ENCODE data around the gene ARHGEF25. TPM values are rescaled to one million over a fixed set of nuclear protein-coding genes. Genes with fewer than 3 reads are reported as not detected.
"Not testable (repeated sequence)": the region's sequence is repeated elsewhere in the genome, so short reads cannot be mapped to it uniquely, and the experiment has no call there.

The ARHGEF25 gene
- total and polyA plus RNA-seq, 2 donors: 2.0 to 8.5 TPM

DNA sequence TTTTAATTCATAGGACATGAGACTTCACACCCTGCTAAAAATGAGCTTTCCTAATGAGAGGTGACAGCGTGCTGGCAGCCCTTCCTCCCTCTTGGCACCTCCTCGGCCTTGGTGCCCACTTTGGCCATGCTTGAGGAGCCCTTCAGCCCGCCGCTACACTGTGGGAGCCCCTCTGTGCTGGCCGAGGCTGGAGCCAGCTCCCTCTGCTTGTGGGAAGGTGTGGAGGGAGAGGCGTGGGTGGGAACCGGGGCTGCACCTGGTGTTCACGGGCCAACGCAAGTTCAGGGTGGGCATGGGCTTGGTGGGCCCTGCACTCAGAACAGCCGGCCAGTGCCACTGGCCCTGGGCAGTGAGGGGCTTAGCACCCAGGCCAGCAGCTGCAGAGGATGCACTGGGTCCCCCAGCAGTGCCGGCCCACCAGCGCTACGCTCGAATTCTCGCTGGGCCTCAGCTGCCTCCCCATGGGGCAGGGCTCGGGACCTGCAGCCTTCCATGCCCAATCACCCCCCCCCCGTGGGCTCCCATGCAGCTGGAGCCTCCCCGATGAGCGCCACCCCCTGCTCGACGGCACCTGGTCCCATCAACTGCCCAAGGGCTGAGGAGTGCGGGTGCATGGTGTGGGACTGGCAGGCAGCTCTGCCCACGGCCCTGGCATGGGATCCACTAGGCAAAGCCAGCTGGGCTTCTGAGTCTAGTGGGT, 44.5 kb downstream of the ARHGEF25 start:
- Histone ChIP-seq H3K4me3 (ENCODE audit: low read length in 2 of 2) (no peak overlapping the region), H3K27ac (ENCODE audit: low read depth in 1 of 2, low read length in 1 of 2) (no peak overlapping the region), H3K36me3 (ENCODE audit: control insufficient read depth in 2 of 2, insufficient read depth in 2 of 2, low read length in 1 of 2) (no peaks in the 10 kb centered on the region), H3K4me1 (ENCODE audit: control insufficient read depth in 2 of 2, insufficient read depth in 2 of 2, low read length in 2 of 2) (no peaks in the 10 kb centered on the region), H3K27me3 (ENCODE audit: control insufficient read depth in 2 of 2, insufficient read depth in 1 of 2, low read length in 1 of 2) (no peaks in the 10 kb centered on the region), H3K9me3 (ENCODE audit: control insufficient read depth in 2 of 2, insufficient read depth in 1 of 2, low read length in 1 of 2) (peaks cover 2 to 7% of the 10 kb centered on the region in 2 donors)
- WGBS: 88% methylated on average over 23 of the region's 23 CpGs
- no peak for DNase-seq (ENCODE audit: low read depth in 6 of 9, low spot score in 9 of 9)

DNA sequence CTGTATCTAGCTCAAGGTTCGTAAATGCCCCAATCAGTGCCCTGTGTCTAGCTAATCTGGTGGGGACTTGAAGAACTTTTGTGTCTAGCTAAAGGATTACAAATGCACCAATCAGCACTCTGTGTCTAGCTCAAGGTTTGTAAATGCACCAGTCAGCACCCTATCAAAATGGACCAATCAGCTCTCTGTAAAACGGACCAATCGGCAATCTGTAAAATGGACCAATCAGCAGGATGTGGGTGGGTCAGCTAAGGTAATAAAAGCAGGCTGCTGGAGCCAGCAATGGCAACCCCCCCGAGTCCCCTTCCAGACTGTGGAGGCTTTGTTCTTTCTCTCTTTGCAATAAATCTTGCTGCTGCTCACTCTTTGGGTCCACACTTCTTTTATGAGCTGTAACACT, 45.2 kb downstream of the ARHGEF25 start:
- H3K4me1 ChIP-seq (ENCODE audit: control insufficient read depth in 2 of 2, insufficient read depth in 2 of 2, low read length in 2 of 2): not testable (repeated sequence)

DNA sequence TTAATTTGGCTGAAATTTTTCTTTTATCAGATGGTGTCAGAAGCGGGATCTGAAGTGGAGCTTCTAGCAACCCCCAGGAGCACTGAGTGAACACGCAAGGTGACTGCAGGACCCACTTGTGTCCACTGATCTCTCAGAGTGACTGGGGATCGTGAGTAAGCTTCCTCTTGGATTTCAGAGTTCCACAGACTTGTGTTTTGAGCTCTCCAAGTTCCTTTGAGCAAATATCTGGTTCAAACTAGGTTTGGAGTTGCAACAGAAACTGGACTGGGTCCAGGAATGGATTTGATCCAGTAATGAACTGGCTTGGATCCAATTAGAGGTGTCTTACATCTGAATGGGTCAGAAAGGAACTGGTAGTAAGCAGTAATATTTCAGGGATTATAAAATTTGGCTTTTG, 46.5 kb downstream of the ARHGEF25 start:
- Histone ChIP-seq H3K36me3 (ENCODE audit: control insufficient read depth in 2 of 2, insufficient read depth in 2 of 2, low read length in 1 of 2) (no peaks in the 10 kb centered on the region), H3K4me3 (ENCODE audit: low read length in 2 of 2) (no peak overlapping the region), H3K27ac (ENCODE audit: low read depth in 1 of 2, low read length in 1 of 2) (no peak overlapping the region), H3K9me3 (ENCODE audit: control insufficient read depth in 2 of 2, insufficient read depth in 1 of 2, low read length in 1 of 2) (peaks cover 2 to 10% of the 10 kb centered on the region in 2 donors), H3K27me3 (ENCODE audit: control insufficient read depth in 2 of 2, insufficient read depth in 1 of 2, low read length in 1 of 2) (no peaks in the 10 kb centered on the region), H3K4me1 (ENCODE audit: control insufficient read depth in 2 of 2, insufficient read depth in 2 of 2, low read length in 2 of 2) (no peaks in the 10 kb centered on the region)
- 81% methylated on average over 3 of the region's 3 CpGs for WGBS
- DNase-seq (ENCODE audit: low read depth in 6 of 9, low spot score in 9 of 9): no peak

More for the DNA sequence above, 45.2 kb downstream of the ARHGEF25 start:
- H3K27ac ChIP-seq (ENCODE audit: low read depth in 1 of 2, low read length in 1 of 2); H3K9me3 ChIP-seq (ENCODE audit: control insufficient read depth in 2 of 2, insufficient read depth in 1 of 2, low read length in 1 of 2); H3K36me3 ChIP-seq (ENCODE audit: control insufficient read depth in 2 of 2, insufficient read depth in 2 of 2, low read length in 1 of 2); DNase-seq (ENCODE audit: low read depth in 6 of 9, low spot score in 9 of 9); H3K4me3 ChIP-seq (ENCODE audit: low read length in 2 of 2); H3K27me3 ChIP-seq (ENCODE audit: control insufficient read depth in 2 of 2, insufficient read depth in 1 of 2, low read length in 1 of 2): not testable (repeated sequence)
- WGBS: 95% methylated on average over 4 of the region's 4 CpGs

DNA sequence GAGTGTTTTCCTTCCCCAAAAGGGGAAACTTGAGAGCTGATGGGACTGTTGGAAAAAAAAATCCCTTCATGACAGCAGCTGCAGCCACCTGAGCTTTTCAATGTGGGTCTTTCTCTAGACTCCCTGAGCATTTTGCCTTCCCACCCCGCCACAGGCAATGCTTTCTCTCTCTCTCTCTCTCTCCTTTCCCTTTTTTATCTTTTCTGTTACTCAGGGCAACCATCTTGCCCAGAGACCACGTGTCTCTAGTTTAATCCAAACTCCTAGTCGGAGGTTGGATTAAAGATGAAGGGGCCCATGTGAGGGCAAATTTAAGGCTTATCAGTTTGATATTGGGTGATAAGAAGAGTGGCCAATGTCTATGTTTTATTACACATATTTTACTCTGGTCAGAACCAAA, 47.7 kb downstream of the ARHGEF25 start:
- WGBS: 73% methylated on average over 3 of the region's 3 CpGs
- no peak for DNase-seq (ENCODE audit: low read depth in 6 of 9, low spot score in 9 of 9)
- Histone ChIP-seq H3K27ac (ENCODE audit: low read depth in 1 of 2, low read length in 1 of 2) (no peak overlapping the region), H3K4me1 (ENCODE audit: control insufficient read depth in 2 of 2, insufficient read depth in 2 of 2, low read length in 2 of 2) (no peaks in the 10 kb centered on the region), H3K4me3 (ENCODE audit: low read length in 2 of 2) (no peak overlapping the region), H3K36me3 (ENCODE audit: control insufficient read depth in 2 of 2, insufficient read depth in 2 of 2, low read length in 1 of 2) (no peaks in the 10 kb centered on the region), H3K9me3 (ENCODE audit: control insufficient read depth in 2 of 2, insufficient read depth in 1 of 2, low read length in 1 of 2) (peaks cover 2 to 10% of the 10 kb centered on the region in 2 donors), H3K27me3 (ENCODE audit: control insufficient read depth in 2 of 2, insufficient read depth in 1 of 2, low read length in 1 of 2) (no peaks in the 10 kb centered on the region)

DNA sequence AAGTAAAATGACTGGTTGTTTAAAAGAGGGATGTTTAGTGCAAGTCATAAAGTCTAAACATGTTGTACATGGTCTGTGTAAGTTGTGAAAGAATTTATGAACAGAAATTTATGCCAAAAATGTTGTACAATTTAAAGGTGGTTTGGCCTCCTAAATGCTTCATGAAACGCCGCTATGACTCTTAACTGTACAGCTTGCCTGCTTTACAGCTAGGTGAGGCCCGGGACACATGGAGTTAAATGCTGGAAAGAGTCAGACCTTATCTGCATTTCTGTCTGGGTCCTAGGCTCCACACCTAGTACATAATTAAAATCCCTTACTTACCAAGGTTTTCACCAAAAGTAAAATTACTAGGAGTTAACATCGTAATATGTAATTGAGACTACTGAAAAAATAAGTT, 50.1 kb downstream of the ARHGEF25 start:
- Histone ChIP-seq H3K27ac (ENCODE audit: low read depth in 1 of 2, low read length in 1 of 2) (no peak overlapping the region), H3K27me3 (ENCODE audit: control insufficient read depth in 2 of 2, insufficient read depth in 1 of 2, low read length in 1 of 2) (no peaks in the 10 kb centered on the region), H3K9me3 (ENCODE audit: control insufficient read depth in 2 of 2, insufficient read depth in 1 of 2, low read length in 1 of 2) (peaks cover 0 to 11% of the 10 kb centered on the region in 2 donors), H3K4me3 (ENCODE audit: low read length in 2 of 2) (no peak overlapping the region), H3K36me3 (ENCODE audit: control insufficient read depth in 2 of 2, insufficient read depth in 2 of 2, low read length in 1 of 2) (no peaks in the 10 kb centered on the region), H3K4me1 (ENCODE audit: control insufficient read depth in 2 of 2, insufficient read depth in 2 of 2, low read length in 2 of 2) (no peaks in the 10 kb centered on the region)
- 95% methylated on average over 4 of the region's 4 CpGs for WGBS
- no peak for DNase-seq (ENCODE audit: low read depth in 6 of 9, low spot score in 9 of 9)

DNA sequence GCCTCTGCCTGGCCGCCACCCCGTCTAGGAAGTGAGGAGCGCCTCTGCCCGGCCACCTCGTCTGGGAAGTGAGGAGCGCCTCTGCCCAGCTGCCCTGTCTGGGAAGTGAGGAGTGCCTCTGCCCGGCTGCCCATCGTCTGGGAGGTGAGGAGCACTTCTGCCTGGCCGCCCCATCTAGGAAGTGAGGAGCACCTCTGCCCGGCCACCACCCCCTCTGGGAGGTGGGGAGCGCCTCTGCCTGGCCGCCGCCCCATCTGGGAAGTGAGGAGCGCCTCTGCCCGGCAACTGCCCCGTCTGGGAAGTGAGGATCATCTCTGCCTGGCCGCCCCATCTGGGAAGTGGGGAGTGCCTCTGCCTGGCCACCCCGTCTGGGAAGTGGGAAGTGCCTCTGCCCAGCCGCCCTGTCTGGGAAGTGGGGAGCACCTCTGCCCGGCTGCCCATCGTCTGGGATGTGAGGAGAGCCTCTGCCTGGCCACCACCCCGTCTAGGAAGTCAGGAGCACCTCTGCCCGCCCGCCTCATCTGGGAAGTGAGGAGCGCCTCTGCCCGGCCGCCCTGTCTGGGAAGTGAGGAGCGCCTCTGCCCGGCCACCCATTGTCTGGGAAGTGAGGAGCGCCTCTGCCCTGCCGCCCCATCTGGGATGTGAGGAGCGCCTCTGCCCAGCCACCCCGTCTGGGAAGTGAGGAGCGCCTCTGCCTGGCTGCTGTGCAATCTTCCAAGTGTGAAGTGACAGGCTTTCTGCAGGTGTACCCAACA, 54.0 kb downstream of the ARHGEF25 start:
- WGBS: 92% methylated on average over 34 of the region's 34 CpGs
- not testable (repeated sequence) for H3K27me3 ChIP-seq (ENCODE audit: control insufficient read depth in 2 of 2, insufficient read depth in 1 of 2, low read length in 1 of 2); H3K36me3 ChIP-seq (ENCODE audit: control insufficient read depth in 2 of 2, insufficient read depth in 2 of 2, low read length in 1 of 2); H3K27ac ChIP-seq (ENCODE audit: low read depth in 1 of 2, low read length in 1 of 2); H3K4me1 ChIP-seq (ENCODE audit: control insufficient read depth in 2 of 2, insufficient read depth in 2 of 2, low read length in 2 of 2); H3K4me3 ChIP-seq (ENCODE audit: low read length in 2 of 2); DNase-seq (ENCODE audit: low read depth in 6 of 9, low spot score in 9 of 9)
- peaks cover 0 to 11% of the 10 kb centered on the region in 2 donors for H3K9me3 ChIP-seq (ENCODE audit: control insufficient read depth in 2 of 2, insufficient read depth in 1 of 2, low read length in 1 of 2)

Other genes with a start within 250 kb of the ARHGEF25 start
- 12.6 TPM for gene R3HDM2, start 180.4 kb upstream of the ARHGEF25 start, total RNA-seq
- 22.4 TPM for gene R3HDM2, start 180.4 kb upstream of the ARHGEF25 start, polyA plus RNA-seq
- not detected for gene INHBC, start 176.7 kb upstream of the ARHGEF25 start, total RNA-seq
- gene INHBC, start 176.7 kb upstream of the ARHGEF25 start, polyA plus RNA-seq: 0.05 TPM
- 0.09 TPM for gene INHBE, start 156.1 kb upstream of the ARHGEF25 start, total RNA-seq
- gene INHBE, start 156.1 kb upstream of the ARHGEF25 start, polyA plus RNA-seq: 0.14 TPM
- 0.85 TPM for gene GLI1, start 151.7 kb upstream of the ARHGEF25 start, total RNA-seq
- 0.71 TPM for gene GLI1, start 151.7 kb upstream of the ARHGEF25 start, polyA plus RNA-seq
- gene ARHGAP9, start 131.6 kb upstream of the ARHGEF25 start, total RNA-seq: 71.1 TPM
- 165 TPM for gene ARHGAP9, start 131.6 kb upstream of the ARHGEF25 start, polyA plus RNA-seq
- gene MARS1, start 123.4 kb upstream of the ARHGEF25 start, total RNA-seq: 93.8 TPM
- gene MARS1, start 123.4 kb upstream of the ARHGEF25 start, polyA plus RNA-seq: 117 TPM
- gene DDIT3, start 90.9 kb upstream of the ARHGEF25 start, total RNA-seq: 25.0 TPM
- 43.4 TPM for gene DDIT3, start 90.9 kb upstream of the ARHGEF25 start, polyA plus RNA-seq
- gene MBD6, start 88.6 kb upstream of the ARHGEF25 start, total RNA-seq: 5.6 TPM
- gene MBD6, start 88.6 kb upstream of the ARHGEF25 start, polyA plus RNA-seq: 60.5 TPM
- gene DCTN2, start 64.2 kb upstream of the ARHGEF25 start, total RNA-seq: 56.4 TPM
- gene DCTN2, start 64.2 kb upstream of the ARHGEF25 start, polyA plus RNA-seq: 79.7 TPM
- 0.05 TPM for gene KIF5A, start 61.4 kb upstream of the ARHGEF25 start, total RNA-seq
- gene KIF5A, start 61.4 kb upstream of the ARHGEF25 start, polyA plus RNA-seq: 0.27 TPM
- 8.5 TPM for gene PIP4K2C, start 20.2 kb upstream of the ARHGEF25 start, total RNA-seq
- 14.4 TPM for gene PIP4K2C, start 20.2 kb upstream of the ARHGEF25 start, polyA plus RNA-seq
- 16.6 TPM for gene DTX3, start 6.6 kb upstream of the ARHGEF25 start, total RNA-seq
- gene DTX3, start 6.6 kb upstream of the ARHGEF25 start, polyA plus RNA-seq: 36.8 TPM
- gene B4GALNT1, start 21.8 kb downstream of the ARHGEF25 start, total RNA-seq: 0.57 TPM
- 1.3 TPM for gene B4GALNT1, start 21.8 kb downstream of the ARHGEF25 start, polyA plus RNA-seq
- gene OS9, start 82.7 kb downstream of the ARHGEF25 start, total RNA-seq: 111 TPM
- gene OS9, start 82.7 kb downstream of the ARHGEF25 start, polyA plus RNA-seq: 166 TPM
- gene AGAP2, start 127.3 kb downstream of the ARHGEF25 start, total RNA-seq: 14.4 TPM
- 15.5 TPM for gene AGAP2, start 127.3 kb downstream of the ARHGEF25 start, polyA plus RNA-seq
- 25.3 TPM for gene TSPAN31, start 133.6 kb downstream of the ARHGEF25 start, total RNA-seq
- gene TSPAN31, start 133.6 kb downstream of the ARHGEF25 start, polyA plus RNA-seq: 31.4 TPM
- gene CDK4, start 140.9 kb downstream of the ARHGEF25 start, total RNA-seq: 96.8 TPM
- 38.5 TPM for gene CDK4, start 140.9 kb downstream of the ARHGEF25 start, polyA plus RNA-seq
- 10.7 TPM for gene MARCHF9, start 143.7 kb downstream of the ARHGEF25 start, total RNA-seq
- 54.9 TPM for gene MARCHF9, start 143.7 kb downstream of the ARHGEF25 start, polyA plus RNA-seq
- gene CYP27B1, start 155.6 kb downstream of the ARHGEF25 start, total RNA-seq: 0.42 TPM
- 0.82 TPM for gene CYP27B1, start 155.6 kb downstream of the ARHGEF25 start, polyA plus RNA-seq
- gene METTL1, start 160.7 kb downstream of the ARHGEF25 start, total RNA-seq: 10.6 TPM
- 12.9 TPM for gene METTL1, start 160.7 kb downstream of the ARHGEF25 start, polyA plus RNA-seq
- gene EEF1AKMT3, start 161.2 kb downstream of the ARHGEF25 start, total RNA-seq: 1.3 TPM
- gene EEF1AKMT3, start 161.2 kb downstream of the ARHGEF25 start, polyA plus RNA-seq: 2.4 TPM
- 29.2 TPM for gene TSFM, start 171.4 kb downstream of the ARHGEF25 start, total RNA-seq
- gene TSFM, start 171.4 kb downstream of the ARHGEF25 start, polyA plus RNA-seq: 28.6 TPM
- 2.4 TPM for gene AVIL, start 207.3 kb downstream of the ARHGEF25 start, total RNA-seq
- 17.0 TPM for gene AVIL, start 207.3 kb downstream of the ARHGEF25 start, polyA plus RNA-seq
- 68.6 TPM for gene CTDSP2, start 235.3 kb downstream of the ARHGEF25 start, total RNA-seq
- 50.4 TPM for gene CTDSP2, start 235.3 kb downstream of the ARHGEF25 start, polyA plus RNA-seq